ENCODE measurements around the gene ICAM2. TPM values are rescaled to one million over a fixed set of nuclear protein-coding genes. Genes with fewer than 3 reads are reported as not detected.
A peak's percentile ranks its signal among the peaks of the same experiment; 100 is the strongest.

ICAM2 gene
- total and polyA plus RNA-seq, 7 donors: 6.0 to 59.5 (median 28.5) TPM

GRCh38 chr17:64057701-64058263, 37.3 kb upstream of the ICAM2 start:
- WGBS, 2 donors: 96 to 97% methylated on average over 9 of the region's 9 CpGs
- TF ChIP-seq POLR2AphosphoS5 (IDR thresholded peaks at IDR 0.05) (no peak), CTCF (IDR thresholded peaks at IDR 0.05) (no peak), POLR2A (IDR thresholded peaks at IDR 0.05) (no peak), EP300 (IDR thresholded peaks at IDR 0.05) (no peak)
- H3K36me3 ChIP-seq: peaks cover 0 to 70% (median 36%) of the 10 kb centered on the region in 4 donors
- H3K4me1 ChIP-seq: no peaks in the 10 kb centered on the region
- intact Hi-C loops (cut with DNase I): no loop called here
- H3K9me3 ChIP-seq: no peaks in the 10 kb centered on the region
- H3K27ac ChIP-seq: no peak overlapping the region
- H3K4me3 ChIP-seq: no peak overlapping the region
- no peak for DNase-seq
- no peaks in the 10 kb centered on the region for H3K27me3 ChIP-seq

- no peaks in the 10 kb centered on the region for H3K9me3 ChIP-seq
- intact Hi-C loops (cut with DNase I): no loop called here
- WGBS, 2 donors: 61 to 62% methylated on average over 12 of the region's 12 CpGs
- TF ChIP-seq POLR2A (IDR thresholded peaks at IDR 0.05): no peak
- TF ChIP-seq EP300 (IDR thresholded peaks at IDR 0.05): no peak
- TF ChIP-seq CTCF (IDR thresholded peaks at IDR 0.05): no peak
- no peak for TF ChIP-seq POLR2AphosphoS5 (IDR thresholded peaks at IDR 0.05)
- no peak for DNase-seq
- H3K4me3 ChIP-seq: no peak overlapping the region
- H3K27me3 ChIP-seq: no peaks in the 10 kb centered on the region
- H3K27ac ChIP-seq: no peak overlapping the region
- no peaks in the 10 kb centered on the region for H3K4me1 ChIP-seq
- H3K36me3 ChIP-seq: peaks cover 0 to 84% (median 36%) of the 10 kb centered on the region in 4 donors
Observed at GRCh38 chr17:64056269-64057005, 36.0 kb upstream of the ICAM2 start.

GRCh38 chr17:64055183-64056142, 35.0 kb upstream of the ICAM2 start:
- no peaks in the 10 kb centered on the region for H3K27me3 ChIP-seq
- WGBS, 2 donors: 95 to 96% methylated on average over 22 of the region's 22 CpGs
- H3K36me3 ChIP-seq: peaks cover 0 to 85% (median 35%) of the 10 kb centered on the region in 4 donors
- no peak overlapping the region for H3K4me3 ChIP-seq
- H3K27ac ChIP-seq: no peak overlapping the region
- H3K9me3 ChIP-seq: no peaks in the 10 kb centered on the region
- no peaks in the 10 kb centered on the region for H3K4me1 ChIP-seq
- intact Hi-C loops (cut with DNase I): no loop called here
- DNase-seq: peak; percentile 50
- TF ChIP-seq CTCF (IDR thresholded peaks at IDR 0.05): no peak
- no peak for TF ChIP-seq EP300 (IDR thresholded peaks at IDR 0.05)
- no peak for TF ChIP-seq POLR2A (IDR thresholded peaks at IDR 0.05)
- TF ChIP-seq POLR2AphosphoS5 (IDR thresholded peaks at IDR 0.05): no peak

- intact Hi-C loops (cut with DNase I): no loop called here
- peak; percentile 42 for DNase-seq
- Histone ChIP-seq H3K27ac (no peak overlapping the region), H3K36me3 (peaks cover 0 to 87% (median 38%) of the 10 kb centered on the region in 4 donors), H3K4me3 (no peak overlapping the region), H3K27me3 (no peaks in the 10 kb centered on the region), H3K9me3 (no peaks in the 10 kb centered on the region), H3K4me1 (no peaks in the 10 kb centered on the region)
- no peak for TF ChIP-seq POLR2A (IDR thresholded peaks at IDR 0.05)
- no peak for TF ChIP-seq EP300 (IDR thresholded peaks at IDR 0.05)
- TF ChIP-seq POLR2AphosphoS5 (IDR thresholded peaks at IDR 0.05): no peak
- no peak for TF ChIP-seq CTCF (IDR thresholded peaks at IDR 0.05)
- WGBS, 2 donors: 95 to 96% methylated on average over 21 of the region's 21 CpGs
Observed at GRCh38 chr17:64054304-64054703, 33.9 kb upstream of the ICAM2 start.

All from sigmoid colon (tissue), 7 donors.